Heart right ventricle (tissue), 16 donors: ENCODE measurements around the gene IER5L. TPM values are rescaled to one million over a fixed set of nuclear protein-coding genes. Genes with fewer than 3 reads are reported as not detected.
A peak's percentile ranks its signal among the peaks of the same experiment; 100 is the strongest.

Experiments
- ATAC-seq, 8 donors: fragments of 200-7000 bp; cut with Tn5 transposase; one replicate each; pipeline ENCODE4 v1.9.1; 2020; ENCODE audit warnings: mild to moderate bottlenecking in 8 of 8, moderate library complexity in 8 of 8, moderate number of reproducible peaks in 1 of 8
- DNase-seq, 2 donors: peaks; one replicate each; pipeline ENCODE4 v3.0.0-alpha.2; 2020
- H3K27ac ChIP-seq, 10 donors: fragments of 200-600 bp; sonication (generic) in 2 of 10; one replicate each; pipeline versions ENCODE4 v1.5.0 to v1.8.0; 2020 to 2022; ENCODE audit warnings: mild to moderate bottlenecking in 3 of 10
- H3K27me3 ChIP-seq, 7 donors: fragments of 200-600 bp; one replicate each; pipeline ENCODE4 v1.8.0; 2021 to 2022; ENCODE audit warnings: mild to moderate bottlenecking in 2 of 7
- H3K36me3 ChIP-seq, 9 donors: fragments of 200-600 bp; sonication (generic) in 1 of 9; one replicate each; pipeline versions ENCODE4 v1.5.0 to v1.8.0; 2020 to 2022; ENCODE audit warnings: mild to moderate bottlenecking in 2 of 9
- H3K4me1 ChIP-seq, 9 donors: fragments of 200-600 bp; sonication (generic) in 1 of 9; one replicate each; pipeline versions ENCODE4 v1.5.0 to v1.8.0; 2020 to 2022; ENCODE audit warnings: mild to moderate bottlenecking in 4 of 9
- H3K4me3 ChIP-seq, 10 donors: fragments of 200-600 bp; sonication (generic) in 2 of 10; one replicate each; pipeline versions ENCODE4 v1.5.0 to v1.8.0; 2020 to 2022; ENCODE audit warnings: mild to moderate bottlenecking in 7 of 10, moderate library complexity in 2 of 10
- H3K9me3 ChIP-seq, 11 donors: fragments of 200-600 bp in 10 of 11; sonication (generic) in 2 of 11; one replicate each; pipeline versions ENCODE4 v1.5.0 to v1.8.0; 2013 to 2022; ENCODE audit warnings: mild to moderate bottlenecking in 2 of 11, control low read depth in 1 of 11, moderate library complexity in 1 of 11
- WGBS, 2 donors: extraction: QIAGEN DNeasy Blood & Tissue Kit; methylation state at CpG; one replicate each; pipeline ENCODE4 v1.1.7; 2013; ENCODE audit warnings: inconsistent platforms in 1 of 2; 5-methylcytosine and 5-hydroxymethylcytosine counted together
- intact Hi-C, 10 donors: fragments of 100-400 bp; cut with DNase I; formaldehyde crosslinking; loops; one replicate each; pipeline versions ENCODE4 v1.11.1 to v1.14.2; 2022
- polyA plus RNA-seq, 2 donors: library from polyadenylated mRNA; stranded (reverse); fragments of 200-250 nt; gene quantifications; one replicate each; pipeline ENCODE4 v1.2.3, GENCODE V29; 2013
- total RNA-seq, 10 donors: library from RNA; stranded (reverse); fragmentation: NEBNext Ultra II Directional in 3 of 10; extraction: Animal tissue kit (Norgen Biotek cat#: 25700) in 3 of 10; gene quantifications; one replicate each; pipeline versions ENCODE4 v1.2.1 to v1.2.4, GENCODE V29; 2021 to 2023
- TF ChIP-seq, protein P1 (sequence below), 9 donors: fragments of 200-600 bp; sonication (generic) in 2 of 9; IDR thresholded peaks; one replicate each; pipeline versions ENCODE4 v1.5.0 to v1.8.0; 2021 to 2022; ENCODE audit warnings: antibody characterized with exemption in 9 of 9, mild to moderate bottlenecking in 5 of 9, moderate library complexity in 1 of 9
- donor health status: Arrhythmogenic right ventricular cardiomyopathy.
- donor health status: ischemic (EF 13 %, LVEDD 7.1; RV severe dilation, severe dysfunction).
- donor health status: healthy with polysubstance abuse.
- donor health status: DM: no; HTN: yes; CAD: no.
- donor health status: DM: no; HTN: no; CAD: no.
- donor health status: ischemic (EF 25% LVEDD 6.9; RV normal size, moderate dysfunction).
- donor health status: ischemic (EF 25% LVEDD 5.7; RV mildly dilated, moderate dysfunction).
- donor health status: healthy.
- donor health status: DM: yes; HTN: yes; CAD: no.
- donor health status: Ischemic cardiomyopathy.
- donor health status: ischemic (EF 35%, LVEDD 5.7; RV mildly dilated, moderate dysfunction).
- donor health status: nonischemic (EF 11% LVEDD 7.7; RV severe dilation, severe dysfunction).
- donor health status: DM: yes; HTN: yes; CAD: no.
- donor health status: PGD.
- donor health status: ischemic (EF 29% LVEDD 5.4; RV normal size, mild dysfunction).
- donor health status: nonischemic (EF 23%, LVEDD 6.1; RV moderate dilation, normal function).

The IER5L gene
- total and polyA plus RNA-seq, 12 donors, result 1.2 to 26.3 (median 5.6) TPM

DNA sequence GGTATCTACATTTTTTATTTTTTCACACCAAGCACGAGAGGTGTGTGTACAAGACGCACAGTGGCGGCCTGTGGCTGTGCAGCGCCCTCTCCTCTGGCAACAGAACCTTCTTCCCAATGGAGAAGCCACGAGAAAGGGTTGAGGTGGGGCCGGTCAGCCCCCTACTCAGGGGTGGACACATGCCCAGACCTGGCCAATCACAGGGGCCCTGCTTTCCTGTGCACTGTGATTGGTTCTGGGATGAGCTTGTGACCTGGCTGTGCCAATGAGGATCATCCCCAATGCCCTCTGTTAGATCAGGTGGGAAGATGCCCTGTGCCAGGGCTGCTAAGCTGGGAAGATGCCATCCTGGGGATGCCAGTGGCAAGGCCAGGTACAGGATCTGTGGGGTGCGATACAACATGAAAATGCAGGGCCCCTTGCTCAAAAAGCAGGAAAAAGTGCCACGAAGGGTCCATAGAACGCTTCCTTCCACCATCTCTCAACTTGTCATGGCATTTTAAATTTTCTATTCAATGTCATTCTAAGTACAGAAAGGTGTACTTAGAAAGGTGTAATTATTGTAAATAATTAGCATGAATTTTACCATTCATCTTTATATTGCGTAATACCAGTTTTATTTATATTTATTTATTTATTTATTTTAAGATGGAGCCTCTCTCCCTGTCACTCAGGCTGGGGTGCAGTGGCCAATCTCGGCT is 15.4 kb downstream of the IER5L start:
- no peak overlapping the region for H3K27ac ChIP-seq
- WGBS, 2 donors, result 91 to 93% methylated on average over 11 of the region's 11 CpGs
- no peak for DNase-seq
- no peak for ATAC-seq
- H3K36me3 ChIP-seq, result no peaks in the 10 kb centered on the region
- H3K27me3 ChIP-seq, result no peaks in the 10 kb centered on the region
- H3K4me3 ChIP-seq, result no peak overlapping the region
- H3K4me1 ChIP-seq, result peaks cover 8 to 38% (median 17%) of the 10 kb centered on the region in 9 donors
- intact Hi-C loops, result no loop called here
- TF ChIP-seq, protein P1, sequence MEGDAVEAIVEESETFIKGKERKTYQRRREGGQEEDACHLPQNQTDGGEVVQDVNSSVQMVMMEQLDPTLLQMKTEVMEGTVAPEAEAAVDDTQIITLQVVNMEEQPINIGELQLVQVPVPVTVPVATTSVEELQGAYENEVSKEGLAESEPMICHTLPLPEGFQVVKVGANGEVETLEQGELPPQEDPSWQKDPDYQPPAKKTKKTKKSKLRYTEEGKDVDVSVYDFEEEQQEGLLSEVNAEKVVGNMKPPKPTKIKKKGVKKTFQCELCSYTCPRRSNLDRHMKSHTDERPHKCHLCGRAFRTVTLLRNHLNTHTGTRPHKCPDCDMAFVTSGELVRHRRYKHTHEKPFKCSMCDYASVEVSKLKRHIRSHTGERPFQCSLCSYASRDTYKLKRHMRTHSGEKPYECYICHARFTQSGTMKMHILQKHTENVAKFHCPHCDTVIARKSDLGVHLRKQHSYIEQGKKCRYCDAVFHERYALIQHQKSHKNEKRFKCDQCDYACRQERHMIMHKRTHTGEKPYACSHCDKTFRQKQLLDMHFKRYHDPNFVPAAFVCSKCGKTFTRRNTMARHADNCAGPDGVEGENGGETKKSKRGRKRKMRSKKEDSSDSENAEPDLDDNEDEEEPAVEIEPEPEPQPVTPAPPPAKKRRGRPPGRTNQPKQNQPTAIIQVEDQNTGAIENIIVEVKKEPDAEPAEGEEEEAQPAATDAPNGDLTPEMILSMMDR (IDR thresholded peaks at IDR 0.05), result no peak
- no peaks in the 10 kb centered on the region for H3K9me3 ChIP-seq

DNA sequence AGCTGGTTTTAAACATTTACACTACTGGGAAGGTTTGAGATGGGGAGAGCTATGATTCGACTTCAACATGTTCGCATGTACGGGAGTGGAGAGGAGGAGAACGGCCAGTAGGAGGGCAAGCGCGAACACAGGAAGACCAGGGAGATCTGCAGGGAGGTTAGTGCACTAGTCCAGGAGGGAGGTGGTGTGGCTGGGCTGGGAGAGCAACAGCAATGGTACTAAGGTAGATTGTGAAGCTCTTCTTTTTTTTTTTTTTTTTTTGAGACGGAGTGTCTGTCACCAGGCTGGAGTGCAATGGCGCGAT is 16.6 kb downstream of the IER5L start:
- ATAC-seq (no peak), DNase-seq (no peak)
- Histone ChIP-seq H3K36me3 (no peaks in the 10 kb centered on the region), H3K4me1 (peaks cover 2 to 26% (median 7%) of the 10 kb centered on the region in 9 donors), H3K4me3 (no peak overlapping the region), H3K27me3 (no peaks in the 10 kb centered on the region), H3K9me3 (no peaks in the 10 kb centered on the region), H3K27ac (no peak overlapping the region)
- TF ChIP-seq, protein P1 (IDR thresholded peaks at IDR 0.05), result no peak
- intact Hi-C loops, result no loop called here
- 94 to 95% methylated on average over 8 of the region's 9 CpGs for WGBS, 2 donors

DNA sequence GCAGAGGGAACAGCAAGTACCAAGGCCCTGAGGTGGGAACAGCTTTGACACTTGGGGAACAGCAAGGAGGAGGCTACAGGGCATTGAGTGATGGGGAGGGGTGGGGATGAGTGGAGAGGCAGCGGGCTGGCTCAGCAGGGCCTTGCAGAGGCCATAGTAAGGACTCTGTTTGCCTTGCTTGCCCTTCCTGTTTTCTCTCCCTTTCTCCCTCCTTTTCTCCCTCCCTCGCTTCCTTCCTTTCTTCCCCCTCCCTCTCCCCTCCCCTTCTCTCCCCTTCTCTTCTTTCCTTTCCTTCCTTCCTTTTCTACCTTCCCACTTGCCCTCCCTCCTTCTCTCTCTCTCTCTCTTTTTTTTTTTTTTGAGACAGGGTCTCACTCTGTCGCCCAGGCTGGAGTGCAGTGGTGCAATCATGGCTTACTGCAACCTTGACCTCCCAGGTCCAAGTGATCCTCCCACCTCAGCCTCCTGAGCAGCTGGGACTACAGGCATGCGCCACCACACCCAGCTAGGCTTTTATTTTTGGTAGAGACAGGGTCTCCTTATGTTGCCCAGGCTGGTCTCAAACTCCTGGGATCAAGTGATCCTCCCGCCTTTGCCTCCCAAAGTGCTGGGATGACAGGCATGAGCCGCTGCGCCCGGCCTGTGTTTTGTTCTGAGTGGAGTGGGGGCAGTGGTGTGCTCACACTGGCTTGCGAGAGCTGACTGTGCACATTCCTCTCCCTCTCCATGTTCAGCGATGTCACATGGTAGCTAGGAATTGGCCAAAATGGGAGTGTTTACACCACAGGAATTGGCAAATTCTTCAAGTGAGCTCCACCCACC is 17.1 kb downstream of the IER5L start:
- H3K27ac ChIP-seq, result no peak overlapping the region
- no peak for ATAC-seq
- no peak overlapping the region for H3K4me3 ChIP-seq
- WGBS, 2 donors, result 93 to 94% methylated on average over 10 of the region's 10 CpGs
- no peaks in the 10 kb centered on the region for H3K9me3 ChIP-seq
- TF ChIP-seq, protein P1 (IDR thresholded peaks at IDR 0.05), result no peak
- H3K4me1 ChIP-seq, result peaks cover 0 to 22% (median 5%) of the 10 kb centered on the region in 9 donors
- H3K36me3 ChIP-seq, result peaks cover 0 to 5% (median 0%) of the 10 kb centered on the region in 9 donors
- no peak for DNase-seq
- H3K27me3 ChIP-seq, result no peaks in the 10 kb centered on the region
- intact Hi-C loops, result no loop called here

- TF ChIP-seq, protein P1 (IDR thresholded peaks at IDR 0.05), result no peak
- H3K27me3 ChIP-seq, result no peaks in the 10 kb centered on the region
- WGBS, 2 donors, result 89 to 93% methylated on average over 9 to 10 of the region's 10 CpGs
- no peaks in the 10 kb centered on the region for H3K4me1 ChIP-seq
- DNase-seq, result no peak
- ATAC-seq, result peak in 1 of 8 donors; percentile 4
- no peaks in the 10 kb centered on the region for H3K9me3 ChIP-seq
- H3K4me3 ChIP-seq, result no peak overlapping the region
- intact Hi-C loops, result no loop called here
- H3K36me3 ChIP-seq, result peaks cover 0 to 43% (median 8%) of the 10 kb centered on the region in 9 donors
- H3K27ac ChIP-seq, result no peak overlapping the region
Observed at GRCh38 chr9:129156163-129156562, 21.9 kb downstream of the IER5L start.
